Liver (tissue), 3 donors: Measurements from ENCODE around the gene MT4.
A peak's percentile ranks its signal among the peaks of the same experiment; 100 is the strongest.

Experiments
- ATF3 ChIP-seq: IDR thresholded peaks from 2 replicates; pipeline ENCODE4 v1.6.1; 2016; ENCODE audit warnings: antibody characterized with exemption
- CTCF ChIP-seq: fragments of 150-350 bp; IDR thresholded peaks from 2 replicates; pipeline ENCODE4 v1.5.1; 2017; ENCODE audit warnings: improper control_type of control experiment, low read depth, low read length; ENCODE audit not compliant: missing input control
- FOXA1 ChIP-seq: IDR thresholded peaks from 2 replicates; pipeline ENCODE4 v1.6.1; 2016; ENCODE audit warnings: antibody characterized with exemption
- NR2F2 ChIP-seq: IDR thresholded peaks from 2 replicates; pipeline ENCODE4 v1.6.1; 2016; ENCODE audit warnings: antibody characterized with exemption
- REST ChIP-seq: IDR thresholded peaks from 2 replicates; pipeline ENCODE4 v1.6.1; 2016; ENCODE audit warnings: antibody characterized with exemption, mild to moderate bottlenecking
- TF ChIP-seq, protein P1 (sequence below): IDR thresholded peaks from 2 replicates; pipeline ENCODE4 v1.6.1; 2016; ENCODE audit warnings: antibody characterized with exemption
- donor health status: healthy.
- donor health status: healthy.

GRCh38 chr16:56608043-56608875 is 43.4 kb downstream of the MT4 start, which contains the start of gene MT2A:
- TF ChIP-seq, protein P1, sequence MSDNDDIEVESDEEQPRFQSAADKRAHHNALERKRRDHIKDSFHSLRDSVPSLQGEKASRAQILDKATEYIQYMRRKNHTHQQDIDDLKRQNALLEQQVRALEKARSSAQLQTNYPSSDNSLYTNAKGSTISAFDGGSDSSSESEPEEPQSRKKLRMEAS, result no peak
- TF ChIP-seq CTCF (no peak), ATF3 (no peak), FOXA1 (peak; percentile 41), NR2F2 (no peak), REST (peak; percentile 90)
